GM23338 (cell line): ENCODE data around the gene ARMH1. TPM values are rescaled to one million over a fixed set of nuclear protein-coding genes. Genes with fewer than 3 reads are reported as not detected.

Experiments
- ATAC-seq: fragments of 200-7000 bp; cut with Tn5 transposase; 3 replicates; pipeline ENCODE4 v1.9.1; 2020
- DNase-seq: peaks from one replicate; pipeline ENCODE4 v3.0.0-alpha.2; 2015; ENCODE audit warnings: low spot score
- H2AFZ ChIP-seq: fragments of 200-600 bp; sonication (generic); 2 replicates; pipeline ENCODE4 v1.8.0; 2016; ENCODE audit warnings: antibody characterized with exemption, mild to moderate bottlenecking, moderate library complexity
- H3F3A ChIP-seq: fragments of 200-600 bp; sonication (generic); replicated peaks from 2 replicates; pipeline ENCODE4 v1.8.0; 2017; ENCODE audit warnings: antibody characterized with exemption, mixed run types, low read depth
- H3K27ac ChIP-seq: fragments of 200-600 bp; sonication (generic); 2 replicates; pipeline ENCODE4 v1.6.1; 2016; ENCODE audit warnings: low read depth
- H3K27me3 ChIP-seq: fragments of 200-600 bp; sonication (generic); 2 replicates; pipeline ENCODE4 v1.8.0; 2016; ENCODE audit warnings: mild to moderate bottlenecking, mixed run types, moderate library complexity; ENCODE audit not compliant: insufficient read depth
- H3K36me3 ChIP-seq: fragments of 200-600 bp; sonication (generic); 2 replicates; pipeline ENCODE4 v1.8.0; 2016; ENCODE audit warnings: mild to moderate bottlenecking; ENCODE audit not compliant: insufficient read depth
- H3K4me1 ChIP-seq: fragments of 200-600 bp; sonication (generic); 2 replicates; pipeline ENCODE4 v1.8.0; 2016; ENCODE audit warnings: mild to moderate bottlenecking, moderate library complexity; ENCODE audit not compliant: insufficient read depth
- H3K4me2 ChIP-seq: fragments of 200-600 bp; sonication (generic); 2 replicates; pipeline ENCODE4 v1.7.1; 2017; ENCODE audit warnings: mixed run types
- H3K4me3 ChIP-seq: fragments of 200-600 bp; sonication (generic); 2 replicates; pipeline ENCODE4 v1.6.1; 2016; ENCODE audit warnings: mixed run types
- H3K79me2 ChIP-seq: fragments of 200-600 bp; sonication (generic); replicated peaks from 2 replicates; pipeline ENCODE4 v1.8.0; 2017; ENCODE audit warnings: mild to moderate bottlenecking; ENCODE audit not compliant: insufficient read depth
- H3K9me2 ChIP-seq: fragments of 200-600 bp; sonication (generic); 2 replicates; pipeline ENCODE4 v1.8.0; 2017; ENCODE audit not compliant: insufficient read depth
- H4K20me1 ChIP-seq: fragments of 200-600 bp; sonication (generic); replicated peaks from 2 replicates; pipeline ENCODE4 v1.8.0; 2017; ENCODE audit warnings: mild to moderate bottlenecking; ENCODE audit not compliant: insufficient read depth
- H3K27ac Mint-ChIP-seq: 2 replicates; pipeline ENCODE4 v1.8.0; 2020; ENCODE audit warnings: inconsistent platforms, mild to moderate bottlenecking, moderate library complexity, mixed read lengths
- H3K27me3 Mint-ChIP-seq: 3 replicates; pipeline ENCODE4 v1.8.0; 2022; ENCODE audit warnings: low read depth, mild to moderate bottlenecking, moderate library complexity, mixed read lengths, inconsistent platforms; ENCODE audit not compliant: insufficient read depth, poor library complexity
- H3K36me3 Mint-ChIP-seq: 3 replicates; pipeline ENCODE4 v1.8.0; 2021; ENCODE audit warnings: low read depth, mild to moderate bottlenecking, inconsistent platforms, moderate library complexity, mixed read lengths
- H3K4me1 Mint-ChIP-seq: 3 replicates; pipeline ENCODE4 v1.8.0; 2020; ENCODE audit warnings: mild to moderate bottlenecking, inconsistent platforms, mixed read lengths
- H3K4me3 Mint-ChIP-seq: 3 replicates; pipeline ENCODE4 v1.8.0; 2021; ENCODE audit warnings: moderate library complexity, mild to moderate bottlenecking, inconsistent platforms, mixed read lengths
- H3K9me3 Mint-ChIP-seq: 3 replicates; pipeline ENCODE4 v1.8.0; 2020; ENCODE audit warnings: moderate library complexity, mild to moderate bottlenecking, inconsistent platforms, mixed read lengths
- CREB1 ChIP-seq: fragments of 250-450 bp; sonication (Bioruptor Pico); IDR thresholded peaks from 2 replicates; pipeline ENCODE4 v1.5.0; 2020; ENCODE audit warnings: low read depth, mild to moderate bottlenecking, moderate library complexity
- EZH2 ChIP-seq: fragments of 200-600 bp; sonication (generic); IDR thresholded peaks from one replicate; pipeline ENCODE4 v1.8.0; 2017; ENCODE audit warnings: antibody characterized with exemption, mild to moderate bottlenecking, low read depth; ENCODE audit not compliant: unreplicated experiment
- EZH2phosphoT487 ChIP-seq: fragments of 200-600 bp; sonication (generic); IDR thresholded peaks from one replicate; pipeline ENCODE4 v1.8.1; 2018; ENCODE audit warnings: antibody characterized with exemption; ENCODE audit not compliant: unreplicated experiment
- JUNB ChIP-seq: IDR thresholded peaks from one replicate; pipeline ENCODE4 v1.6.1; 2016; ENCODE audit warnings: antibody characterized with exemption; ENCODE audit not compliant: unreplicated experiment
- NANOG ChIP-seq: IDR thresholded peaks from 2 replicates; pipeline ENCODE4 v1.6.1; 2016; ENCODE audit warnings: antibody characterized with exemption, borderline replicate concordance
- POLR2AphosphoS5 ChIP-seq: IDR thresholded peaks from 2 replicates; pipeline ENCODE4 v1.6.1; 2016; ENCODE audit warnings: antibody characterized with exemption, low read depth
- STAT1 ChIP-seq: IDR thresholded peaks from one replicate; pipeline ENCODE4 v1.6.1; 2016; ENCODE audit warnings: antibody characterized with exemption; ENCODE audit not compliant: unreplicated experiment
- ZNF331 ChIP-seq: fragments of 250-450 bp; sonication (Bioruptor Pico); IDR thresholded peaks from 2 replicates; pipeline ENCODE4 v1.5.0; 2020; ENCODE audit warnings: low read depth, mild to moderate bottlenecking, moderate library complexity
- polyA plus RNA-seq: library from polyadenylated mRNA; unstranded; fragments of >200 nt; fragmentation: Nextera tagmentation; extraction: Ambion mirVana; gene quantifications from 2 replicates; pipeline ENCODE4 v1.2.1, GENCODE V29; 2016
- total RNA-seq: library from RNA; depleted of rRNA; stranded (reverse); fragments of >200 nt; shearing (Covaris generic); gene quantifications from 2 replicates; pipeline ENCODE4 v1.2.3, GENCODE V29; 2014
- TF ChIP-seq, protein P1 (sequence below): IDR thresholded peaks from one replicate; pipeline ENCODE4 v1.6.1; 2018; ENCODE audit warnings: antibody characterized with exemption; ENCODE audit not compliant: unreplicated experiment
- TF ChIP-seq, protein P2 (sequence below): fragments of 250-450 bp; sonication (Bioruptor Pico); IDR thresholded peaks from 2 replicates; pipeline ENCODE4 v1.5.0; 2020; ENCODE audit warnings: mild to moderate bottlenecking, moderate library complexity
- TF ChIP-seq, protein P3 (sequence below), 2 experiments: fragments of 200-600 bp in 1 of 2; sonication (generic) in 1 of 2; conservative IDR thresholded peaks; 2 replicates each; pipeline versions ENCODE4 v1.5.1 to v1.6.1; 2016 to 2017; ENCODE audit warnings: antibody characterized with exemption in 2 of 2, low read depth in 2 of 2, mild to moderate bottlenecking in 2 of 2, moderate library complexity in 1 of 2

ARMH1 gene
- total and polyA plus RNA-seq, 2 experiments from 2014 or later, result 0.31 TPM; not detected in 1

DNA sequence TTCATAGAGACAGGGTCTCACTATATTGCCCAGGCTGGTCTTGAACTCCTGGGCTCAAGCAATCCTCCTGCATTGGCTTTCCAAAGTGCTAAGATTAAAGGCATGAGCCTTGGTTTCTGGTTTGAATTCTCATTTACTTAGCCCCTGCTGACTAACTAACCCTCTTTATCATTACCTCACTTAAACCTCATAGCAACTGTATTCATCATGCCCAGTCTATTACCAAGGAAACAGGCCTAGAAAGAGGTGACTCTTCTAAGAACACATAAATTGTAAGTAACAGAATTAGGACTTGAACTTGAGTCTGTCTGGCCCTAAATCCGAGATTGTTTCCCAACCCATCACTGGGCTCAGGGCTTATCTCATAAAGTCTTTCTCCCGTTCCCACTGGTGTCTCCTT lies 44.4 kb upstream of the ARMH1 start (continued):
- TF ChIP-seq, protein P1, sequence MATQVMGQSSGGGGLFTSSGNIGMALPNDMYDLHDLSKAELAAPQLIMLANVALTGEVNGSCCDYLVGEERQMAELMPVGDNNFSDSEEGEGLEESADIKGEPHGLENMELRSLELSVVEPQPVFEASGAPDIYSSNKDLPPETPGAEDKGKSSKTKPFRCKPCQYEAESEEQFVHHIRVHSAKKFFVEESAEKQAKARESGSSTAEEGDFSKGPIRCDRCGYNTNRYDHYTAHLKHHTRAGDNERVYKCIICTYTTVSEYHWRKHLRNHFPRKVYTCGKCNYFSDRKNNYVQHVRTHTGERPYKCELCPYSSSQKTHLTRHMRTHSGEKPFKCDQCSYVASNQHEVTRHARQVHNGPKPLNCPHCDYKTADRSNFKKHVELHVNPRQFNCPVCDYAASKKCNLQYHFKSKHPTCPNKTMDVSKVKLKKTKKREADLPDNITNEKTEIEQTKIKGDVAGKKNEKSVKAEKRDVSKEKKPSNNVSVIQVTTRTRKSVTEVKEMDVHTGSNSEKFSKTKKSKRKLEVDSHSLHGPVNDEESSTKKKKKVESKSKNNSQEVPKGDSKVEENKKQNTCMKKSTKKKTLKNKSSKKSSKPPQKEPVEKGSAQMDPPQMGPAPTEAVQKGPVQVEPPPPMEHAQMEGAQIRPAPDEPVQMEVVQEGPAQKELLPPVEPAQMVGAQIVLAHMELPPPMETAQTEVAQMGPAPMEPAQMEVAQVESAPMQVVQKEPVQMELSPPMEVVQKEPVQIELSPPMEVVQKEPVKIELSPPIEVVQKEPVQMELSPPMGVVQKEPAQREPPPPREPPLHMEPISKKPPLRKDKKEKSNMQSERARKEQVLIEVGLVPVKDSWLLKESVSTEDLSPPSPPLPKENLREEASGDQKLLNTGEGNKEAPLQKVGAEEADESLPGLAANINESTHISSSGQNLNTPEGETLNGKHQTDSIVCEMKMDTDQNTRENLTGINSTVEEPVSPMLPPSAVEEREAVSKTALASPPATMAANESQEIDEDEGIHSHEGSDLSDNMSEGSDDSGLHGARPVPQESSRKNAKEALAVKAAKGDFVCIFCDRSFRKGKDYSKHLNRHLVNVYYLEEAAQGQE, result no peak

DNA sequence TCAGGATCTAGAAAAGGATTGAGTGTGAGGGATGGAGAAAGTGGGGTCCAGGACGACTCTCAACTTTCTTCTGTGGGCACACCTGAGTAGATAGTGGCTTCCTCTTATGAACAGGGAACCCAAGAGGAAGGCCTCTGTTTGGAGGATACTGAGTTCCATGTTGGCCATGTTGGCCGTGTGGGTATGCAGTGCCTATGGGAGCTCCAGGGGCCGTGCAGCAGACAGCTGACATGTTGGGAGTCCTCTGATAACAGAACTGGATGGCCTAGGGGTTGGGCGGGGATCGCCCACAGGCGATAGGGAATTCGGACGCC lies 43.2 kb upstream of the ARMH1 start:
- H3K4me3 ChIP-seq, result peak overlapping the region; percentile 92
- H3K27me3 ChIP-seq, result no peaks in the 10 kb centered on the region
- peaks cover 11% of the 10 kb centered on the region for H4K20me1 ChIP-seq
- peaks cover 17% of the 10 kb centered on the region for H3K36me3 ChIP-seq
- ATAC-seq, result no peak
- peaks cover 25% of the 10 kb centered on the region for H3K79me2 ChIP-seq
- H3K27ac ChIP-seq, result peak overlapping the region; percentile 97
- DNase-seq, result no peak
- Mint-ChIP-seq H3K4me3 (peak overlapping the region; percentile 87), H3K9me3 (no peaks in the 10 kb centered on the region), H3K27me3 (peaks cover 8% of the 10 kb centered on the region), H3K4me1 (peaks cover 20% of the 10 kb centered on the region), H3K27ac (peak overlapping the region; percentile 97), H3K36me3 (peaks cover 34% of the 10 kb centered on the region)
- H3K4me1 ChIP-seq, result peaks cover 13% of the 10 kb centered on the region
- peak overlapping the region; percentile 100 for H3K4me2 ChIP-seq
- peaks cover 31% of the 10 kb centered on the region for H3F3A ChIP-seq
- H2AFZ ChIP-seq, result peak overlapping the region; percentile 86; the same call in 1 of the 2 replicates
- no peaks in the 10 kb centered on the region for H3K9me2 ChIP-seq
- TF ChIP-seq EZH2 (no peak), NANOG (no peak), POLR2AphosphoS5 (no peak), CREB1 (CRISPR knock-in tag) (no peak), STAT1 (no peak), ZNF331 (CRISPR knock-in tag) (no peak), JUNB (no peak), EZH2phosphoT487 (no peak)
- TF ChIP-seq, protein P2, sequence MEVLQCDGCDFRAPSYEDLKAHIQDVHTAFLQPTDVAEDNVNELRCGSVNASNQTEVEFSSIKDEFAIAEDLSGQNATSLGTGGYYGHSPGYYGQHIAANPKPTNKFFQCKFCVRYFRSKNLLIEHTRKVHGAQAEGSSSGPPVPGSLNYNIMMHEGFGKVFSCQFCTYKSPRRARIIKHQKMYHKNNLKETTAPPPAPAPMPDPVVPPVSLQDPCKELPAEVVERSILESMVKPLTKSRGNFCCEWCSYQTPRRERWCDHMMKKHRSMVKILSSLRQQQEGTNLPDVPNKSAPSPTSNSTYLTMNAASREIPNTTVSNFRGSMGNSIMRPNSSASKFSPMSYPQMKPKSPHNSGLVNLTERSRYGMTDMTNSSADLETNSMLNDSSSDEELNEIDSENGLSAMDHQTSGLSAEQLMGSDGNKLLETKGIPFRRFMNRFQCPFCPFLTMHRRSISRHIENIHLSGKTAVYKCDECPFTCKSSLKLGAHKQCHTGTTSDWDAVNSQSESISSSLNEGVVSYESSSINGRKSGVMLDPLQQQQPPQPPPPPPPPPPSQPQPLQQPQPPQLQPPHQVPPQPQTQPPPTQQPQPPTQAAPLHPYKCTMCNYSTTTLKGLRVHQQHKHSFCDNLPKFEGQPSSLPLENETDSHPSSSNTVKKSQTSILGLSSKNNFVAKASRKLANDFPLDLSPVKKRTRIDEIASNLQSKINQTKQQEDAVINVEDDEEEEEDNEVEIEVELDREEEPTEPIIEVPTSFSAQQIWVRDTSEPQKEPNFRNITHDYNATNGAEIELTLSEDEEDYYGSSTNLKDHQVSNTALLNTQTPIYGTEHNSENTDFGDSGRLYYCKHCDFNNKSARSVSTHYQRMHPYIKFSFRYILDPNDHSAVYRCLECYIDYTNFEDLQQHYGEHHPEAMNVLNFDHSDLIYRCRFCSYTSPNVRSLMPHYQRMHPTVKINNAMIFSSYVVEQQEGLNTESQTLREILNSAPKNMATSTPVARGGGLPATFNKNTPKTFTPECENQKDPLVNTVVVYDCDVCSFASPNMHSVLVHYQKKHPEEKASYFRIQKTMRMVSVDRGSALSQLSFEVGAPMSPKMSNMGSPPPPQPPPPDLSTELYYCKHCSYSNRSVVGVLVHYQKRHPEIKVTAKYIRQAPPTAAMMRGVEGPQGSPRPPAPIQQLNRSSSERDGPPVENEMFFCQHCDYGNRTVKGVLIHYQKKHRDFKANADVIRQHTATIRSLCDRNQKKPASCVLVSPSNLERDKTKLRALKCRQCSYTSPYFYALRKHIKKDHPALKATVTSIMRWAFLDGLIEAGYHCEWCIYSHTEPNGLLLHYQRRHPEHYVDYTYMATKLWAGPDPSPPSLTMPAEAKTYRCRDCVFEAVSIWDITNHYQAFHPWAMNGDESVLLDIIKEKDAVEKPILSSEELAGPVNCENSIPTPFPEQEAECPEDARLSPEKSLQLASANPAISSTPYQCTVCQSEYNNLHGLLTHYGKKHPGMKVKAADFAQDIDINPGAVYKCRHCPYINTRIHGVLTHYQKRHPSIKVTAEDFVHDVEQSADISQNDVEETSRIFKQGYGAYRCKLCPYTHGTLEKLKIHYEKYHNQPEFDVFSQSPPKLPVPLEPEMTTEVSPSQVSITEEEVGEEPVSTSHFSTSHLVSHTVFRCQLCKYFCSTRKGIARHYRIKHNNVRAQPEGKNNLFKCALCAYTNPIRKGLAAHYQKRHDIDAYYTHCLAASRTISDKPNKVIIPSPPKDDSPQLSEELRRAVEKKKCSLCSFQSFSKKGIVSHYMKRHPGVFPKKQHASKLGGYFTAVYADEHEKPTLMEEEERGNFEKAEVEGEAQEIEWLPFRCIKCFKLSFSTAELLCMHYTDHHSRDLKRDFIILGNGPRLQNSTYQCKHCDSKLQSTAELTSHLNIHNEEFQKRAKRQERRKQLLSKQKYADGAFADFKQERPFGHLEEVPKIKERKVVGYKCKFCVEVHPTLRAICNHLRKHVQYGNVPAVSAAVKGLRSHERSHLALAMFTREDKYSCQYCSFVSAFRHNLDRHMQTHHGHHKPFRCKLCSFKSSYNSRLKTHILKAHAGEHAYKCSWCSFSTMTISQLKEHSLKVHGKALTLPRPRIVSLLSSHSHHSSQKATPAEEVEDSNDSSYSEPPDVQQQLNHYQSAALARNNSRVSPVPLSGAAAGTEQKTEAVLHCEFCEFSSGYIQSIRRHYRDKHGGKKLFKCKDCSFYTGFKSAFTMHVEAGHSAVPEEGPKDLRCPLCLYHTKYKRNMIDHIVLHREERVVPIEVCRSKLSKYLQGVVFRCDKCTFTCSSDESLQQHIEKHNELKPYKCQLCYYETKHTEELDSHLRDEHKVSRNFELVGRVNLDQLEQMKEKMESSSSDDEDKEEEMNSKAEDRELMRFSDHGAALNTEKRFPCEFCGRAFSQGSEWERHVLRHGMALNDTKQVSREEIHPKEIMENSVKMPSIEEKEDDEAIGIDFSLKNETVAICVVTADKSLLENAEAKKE, result no peak
- TF ChIP-seq, protein P3, sequence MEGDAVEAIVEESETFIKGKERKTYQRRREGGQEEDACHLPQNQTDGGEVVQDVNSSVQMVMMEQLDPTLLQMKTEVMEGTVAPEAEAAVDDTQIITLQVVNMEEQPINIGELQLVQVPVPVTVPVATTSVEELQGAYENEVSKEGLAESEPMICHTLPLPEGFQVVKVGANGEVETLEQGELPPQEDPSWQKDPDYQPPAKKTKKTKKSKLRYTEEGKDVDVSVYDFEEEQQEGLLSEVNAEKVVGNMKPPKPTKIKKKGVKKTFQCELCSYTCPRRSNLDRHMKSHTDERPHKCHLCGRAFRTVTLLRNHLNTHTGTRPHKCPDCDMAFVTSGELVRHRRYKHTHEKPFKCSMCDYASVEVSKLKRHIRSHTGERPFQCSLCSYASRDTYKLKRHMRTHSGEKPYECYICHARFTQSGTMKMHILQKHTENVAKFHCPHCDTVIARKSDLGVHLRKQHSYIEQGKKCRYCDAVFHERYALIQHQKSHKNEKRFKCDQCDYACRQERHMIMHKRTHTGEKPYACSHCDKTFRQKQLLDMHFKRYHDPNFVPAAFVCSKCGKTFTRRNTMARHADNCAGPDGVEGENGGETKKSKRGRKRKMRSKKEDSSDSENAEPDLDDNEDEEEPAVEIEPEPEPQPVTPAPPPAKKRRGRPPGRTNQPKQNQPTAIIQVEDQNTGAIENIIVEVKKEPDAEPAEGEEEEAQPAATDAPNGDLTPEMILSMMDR (conservative IDR thresholded peaks at IDR 0.05; ENCODE audit: low read depth in 2 of 2), result no peak
- TF ChIP-seq, protein P1, result no peak
